SK-N-MC (cell line): ENCODE results near the gene SPPL2B.

Source experiments
- DNase-seq: peaks from one replicate; pipeline ENCODE4 v3.0.0-alpha.2; 2011; ENCODE audit warnings: low read depth, low spot score
- H3K27ac ChIP-seq: fragments of 200-600 bp; sonication (generic); 2 replicates; pipeline ENCODE4 v1.5.1; 2016; ENCODE audit warnings: mixed run types
- H3K36me3 ChIP-seq: fragments of 200-600 bp; sonication (generic); 2 replicates; pipeline ENCODE4 v1.6.1; 2017; ENCODE audit warnings: antibody characterized with exemption, low read length, mixed read lengths; ENCODE audit not compliant: insufficient read depth
- H3K4me3 ChIP-seq: fragments of 200-600 bp; sonication (generic); 2 replicates; pipeline ENCODE4 v1.5.1; 2016
- H3K9ac ChIP-seq: fragments of 200-600 bp; sonication (generic); 2 replicates; pipeline ENCODE4 v1.8.0; 2017; ENCODE audit warnings: mixed run types, mixed read lengths; ENCODE audit not compliant: insufficient read length
- H3K9me3 ChIP-seq: fragments of 200-600 bp; sonication (generic); 2 replicates; pipeline ENCODE4 v1.6.1; 2017; ENCODE audit warnings: low read depth, mild to moderate bottlenecking, antibody characterized with exemption, low read length, moderate library complexity, mixed read lengths
- EZH2 ChIP-seq: fragments of 200-600 bp; sonication (generic); IDR thresholded peaks from one replicate; pipeline ENCODE4 v1.6.1; 2017; ENCODE audit warnings: antibody characterized with exemption
- FOXP2 ChIP-seq: optimal IDR thresholded peaks from 2 replicates; pipeline ENCODE3; 2011; ENCODE audit warnings: mild to moderate bottlenecking, moderate library complexity; ENCODE audit not compliant: insufficient read depth; ENCODE audit errors: extremely low read length, control extremely low read depth
- POLR2AphosphoS5 ChIP-seq: IDR thresholded peaks from 2 replicates; pipeline ENCODE4 v1.6.1; 2012; ENCODE audit warnings: mild to moderate bottlenecking, low read depth, low read length, borderline replicate concordance

The SPPL2B gene

GRCh38 chr19:2351591-2351990, 23.1 kb downstream of the SPPL2B start:
- Histone ChIP-seq H3K27ac (no peak overlapping the region), H3K36me3 (no peaks in the 10 kb centered on the region; the same call in 1 of the 2 replicates), H3K9me3 (no peaks in the 10 kb centered on the region), H3K4me3 (no peak overlapping the region), H3K9ac (no peak overlapping the region)
- TF ChIP-seq POLR2AphosphoS5 (no peak), EZH2 (no peak), FOXP2 (no peak)
- DNase-seq: no peak

GRCh38 chr19:2352121-2352520, 23.6 kb downstream of the SPPL2B start:
- Histone ChIP-seq H3K9me3 (no peaks in the 10 kb centered on the region), H3K36me3 (no peaks in the 10 kb centered on the region; the same call in 1 of the 2 replicates), H3K9ac (no peak overlapping the region), H3K27ac (no peak overlapping the region), H3K4me3 (no peak overlapping the region)
- TF ChIP-seq POLR2AphosphoS5: no peak
- TF ChIP-seq FOXP2: no peak
- no peak for TF ChIP-seq EZH2
- no peak for DNase-seq

- H3K27ac ChIP-seq: no peak overlapping the region
- no peak overlapping the region for H3K9ac ChIP-seq
- no peak for DNase-seq
- H3K9me3 ChIP-seq: no peaks in the 10 kb centered on the region
- H3K36me3 ChIP-seq: no peaks in the 10 kb centered on the region; the same call in 1 of the 2 replicates
- H3K4me3 ChIP-seq: no peak overlapping the region
- TF ChIP-seq POLR2AphosphoS5: no peak
- no peak for TF ChIP-seq EZH2
- TF ChIP-seq FOXP2: no peak
Observed at GRCh38 chr19:2353159-2353886, 24.8 kb downstream of the SPPL2B start.

GRCh38 chr19:2353887-2354592, 25.6 kb downstream of the SPPL2B start:
- Histone ChIP-seq H3K9me3 (no peaks in the 10 kb centered on the region), H3K36me3 (no peaks in the 10 kb centered on the region; the same call in 1 of the 2 replicates), H3K27ac (no peak overlapping the region), H3K4me3 (no peak overlapping the region), H3K9ac (no peak overlapping the region)
- TF ChIP-seq FOXP2 (no peak), POLR2AphosphoS5 (no peak), EZH2 (no peak)
- no peak for DNase-seq

GRCh38 chr19:2354670-2355069, 26.2 kb downstream of the SPPL2B start:
- TF ChIP-seq EZH2: no peak
- no peak for TF ChIP-seq POLR2AphosphoS5
- no peak for TF ChIP-seq FOXP2
- Histone ChIP-seq H3K36me3 (no peaks in the 10 kb centered on the region; the same call in 1 of the 2 replicates), H3K9me3 (no peaks in the 10 kb centered on the region)

GRCh38 chr19:2355168-2356035, 26.9 kb downstream of the SPPL2B start:
- TF ChIP-seq POLR2AphosphoS5 (no peak), EZH2 (no peak), FOXP2 (no peak)
- Histone ChIP-seq H3K9ac (no peak overlapping the region), H3K4me3 (no peak overlapping the region), H3K27ac (no peak overlapping the region), H3K36me3 (no peaks in the 10 kb centered on the region; the same call in 1 of the 2 replicates), H3K9me3 (no peaks in the 10 kb centered on the region)
- no peak for DNase-seq

More at GRCh38 chr19:2354670-2355069, 26.2 kb downstream of the SPPL2B start:
- H3K27ac ChIP-seq: no peak overlapping the region
- no peak overlapping the region for H3K9ac ChIP-seq
- DNase-seq: no peak
- no peak overlapping the region for H3K4me3 ChIP-seq

GRCh38 chr19:2356036-2356646, 27.7 kb downstream of the SPPL2B start:
- Histone ChIP-seq H3K4me3 (no peak overlapping the region), H3K27ac (no peak overlapping the region), H3K36me3 (no peaks in the 10 kb centered on the region; the same call in 1 of the 2 replicates), H3K9me3 (no peaks in the 10 kb centered on the region), H3K9ac (no peak overlapping the region)
- DNase-seq: no peak
- TF ChIP-seq POLR2AphosphoS5 (no peak; the same call in 1 of the 2 replicates), FOXP2 (no peak), EZH2 (no peak)
